ENCODE measurements around the gene TMEM60. TPM values are rescaled to one million over a fixed set of nuclear protein-coding genes. Genes with fewer than 3 reads are reported as not detected.

TMEM60 gene
- total RNA-seq, 1 experiment from 2014 or later, result 19.6 TPM

- peaks cover 39% of the 10 kb centered on the region for H3K36me3 Mint-ChIP-seq (ENCODE audit: insufficient read depth, unreplicated experiment)
- no TSS peak for BruUV-seq (replicated peaks)
These were observed 51.4 kb downstream of the TMEM60 start for GRCh38 chr7:77746824-77747165.

GRCh38 chr7:77746164-77746823 is 51.9 kb downstream of the TMEM60 start:
- Histone ChIP-seq H3K4me1 (peaks cover 6% of the 10 kb centered on the region; the same call in 1 of the 2 replicates), H3K36me3 (ENCODE audit: control insufficient read depth, insufficient read depth, low read length) (no peaks in the 10 kb centered on the region; the same call in none of the 2 replicates), H3K9me3 (no peaks in the 10 kb centered on the region), H3K27me3 (replicated peaks; ENCODE audit: control insufficient read depth, insufficient read depth, low read length) (no peaks in the 10 kb centered on the region), H3K4me3 (ENCODE audit: low read depth, low read length) (no peak overlapping the region)
- no peaks in the 10 kb centered on the region for H3K9me3 Mint-ChIP-seq (ENCODE audit: unreplicated experiment)
- no peak overlapping the region for H3K4me3 Mint-ChIP-seq (ENCODE audit: unreplicated experiment)
- no peak for DNase-seq
- TF ChIP-seq, protein P1, sequence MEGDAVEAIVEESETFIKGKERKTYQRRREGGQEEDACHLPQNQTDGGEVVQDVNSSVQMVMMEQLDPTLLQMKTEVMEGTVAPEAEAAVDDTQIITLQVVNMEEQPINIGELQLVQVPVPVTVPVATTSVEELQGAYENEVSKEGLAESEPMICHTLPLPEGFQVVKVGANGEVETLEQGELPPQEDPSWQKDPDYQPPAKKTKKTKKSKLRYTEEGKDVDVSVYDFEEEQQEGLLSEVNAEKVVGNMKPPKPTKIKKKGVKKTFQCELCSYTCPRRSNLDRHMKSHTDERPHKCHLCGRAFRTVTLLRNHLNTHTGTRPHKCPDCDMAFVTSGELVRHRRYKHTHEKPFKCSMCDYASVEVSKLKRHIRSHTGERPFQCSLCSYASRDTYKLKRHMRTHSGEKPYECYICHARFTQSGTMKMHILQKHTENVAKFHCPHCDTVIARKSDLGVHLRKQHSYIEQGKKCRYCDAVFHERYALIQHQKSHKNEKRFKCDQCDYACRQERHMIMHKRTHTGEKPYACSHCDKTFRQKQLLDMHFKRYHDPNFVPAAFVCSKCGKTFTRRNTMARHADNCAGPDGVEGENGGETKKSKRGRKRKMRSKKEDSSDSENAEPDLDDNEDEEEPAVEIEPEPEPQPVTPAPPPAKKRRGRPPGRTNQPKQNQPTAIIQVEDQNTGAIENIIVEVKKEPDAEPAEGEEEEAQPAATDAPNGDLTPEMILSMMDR (IDR thresholded peaks at IDR 0.05; ENCODE audit: insufficient read depth in 1 of 2, low read depth in 1 of 2, low read length in 1 of 2, severe bottlenecking in 1 of 2, unreplicated experiment in 1 of 2), result no peak
- intact Hi-C loops (cut with micrococcal nuclease; ENCODE audit: unreplicated experiment), result no loop called here
- H3K27ac Mint-ChIP-seq (ENCODE audit: unreplicated experiment), result peak overlapping the region; percentile 21
- no TSS peak for BruUV-seq (replicated peaks)
- ChIA-PET CTCF (interaction anchor here (0.6 kb wide), 1 partner anchor 688 kb away, joined by 3 read pairs; no protein-coding TSS in a partner anchor), POLR2A (no interaction called here)
- peaks cover 39% of the 10 kb centered on the region for H3K36me3 Mint-ChIP-seq (ENCODE audit: insufficient read depth, unreplicated experiment)
- H3K27me3 Mint-ChIP-seq (ENCODE audit: insufficient read depth, unreplicated experiment), result no peaks in the 10 kb centered on the region
- H3K4me1 Mint-ChIP-seq (ENCODE audit: low read depth, unreplicated experiment), result peaks cover 7% of the 10 kb centered on the region

More at GRCh38 chr7:77746824-77747165, 51.4 kb downstream of the TMEM60 start:
- CTCF ChIA-PET, result interaction anchor here (0.6 to 1.3 kb wide), 2 partner anchors 49 to 687 kb away, joined by 3 to 5 read pairs; no protein-coding TSS in a partner anchor
- Histone ChIP-seq H3K9me3 (no peaks in the 10 kb centered on the region), H3K4me1 (peaks cover 11% of the 10 kb centered on the region; the same call in 1 of the 2 replicates), H3K27me3 (replicated peaks; ENCODE audit: control insufficient read depth, insufficient read depth, low read length) (no peaks in the 10 kb centered on the region), H3K36me3 (ENCODE audit: control insufficient read depth, insufficient read depth, low read length) (no peaks in the 10 kb centered on the region; the same call in none of the 2 replicates), H3K4me3 (ENCODE audit: low read depth, low read length) (no peak overlapping the region)
- intact Hi-C loops (cut with micrococcal nuclease; ENCODE audit: unreplicated experiment), result no loop called here
- Mint-ChIP-seq H3K4me3 (ENCODE audit: unreplicated experiment) (no peak overlapping the region), H3K27ac (ENCODE audit: unreplicated experiment) (no peak overlapping the region), H3K27me3 (ENCODE audit: insufficient read depth, unreplicated experiment) (no peaks in the 10 kb centered on the region), H3K4me1 (ENCODE audit: low read depth, unreplicated experiment) (peaks cover 7% of the 10 kb centered on the region), H3K9me3 (ENCODE audit: unreplicated experiment) (no peaks in the 10 kb centered on the region)
- POLR2A ChIA-PET, result no interaction called here
- DNase-seq, result no peak
- TF ChIP-seq, protein P1 (IDR thresholded peaks at IDR 0.05; ENCODE audit: insufficient read depth in 1 of 2, low read depth in 1 of 2, low read length in 1 of 2, severe bottlenecking in 1 of 2, unreplicated experiment in 1 of 2), result no peak

- H3K4me1 ChIP-seq, result 0 out of 2 replicates have a peak, but pooled peaks cover 5% of the 10 kb centered on the region
- intact Hi-C loops (cut with micrococcal nuclease; ENCODE audit: unreplicated experiment), result no loop called here
- TF ChIP-seq, protein P1 (IDR thresholded peaks at IDR 0.05; ENCODE audit: insufficient read depth in 1 of 2, low read depth in 1 of 2, low read length in 1 of 2, severe bottlenecking in 1 of 2, unreplicated experiment in 1 of 2), result no peak
- H3K27ac Mint-ChIP-seq (ENCODE audit: unreplicated experiment), result peak overlapping the region; percentile 21
- ChIA-PET POLR2A (no interaction called here), CTCF (no interaction called here)
- H3K4me3 ChIP-seq (ENCODE audit: low read depth, low read length), result no peak overlapping the region
- H3K9me3 Mint-ChIP-seq (ENCODE audit: unreplicated experiment), result no peaks in the 10 kb centered on the region
- H3K27me3 Mint-ChIP-seq (ENCODE audit: insufficient read depth, unreplicated experiment), result no peaks in the 10 kb centered on the region
- no TSS peak for BruUV-seq (replicated peaks)
- H3K4me3 Mint-ChIP-seq (ENCODE audit: unreplicated experiment), result no peak overlapping the region
- DNase-seq, result no peak
- peaks cover 7% of the 10 kb centered on the region for H3K4me1 Mint-ChIP-seq (ENCODE audit: low read depth, unreplicated experiment)
- no peaks in the 10 kb centered on the region for H3K27me3 ChIP-seq (replicated peaks; ENCODE audit: control insufficient read depth, insufficient read depth, low read length)
- H3K9me3 ChIP-seq, result no peaks in the 10 kb centered on the region
- no peaks in the 10 kb centered on the region; the same call in none of the 2 replicates for H3K36me3 ChIP-seq (ENCODE audit: control insufficient read depth, insufficient read depth, low read length)
- peaks cover 34% of the 10 kb centered on the region for H3K36me3 Mint-ChIP-seq (ENCODE audit: insufficient read depth, unreplicated experiment)
These were observed 52.5 kb downstream of the TMEM60 start for GRCh38 chr7:77745746-77746145.

Other genes with a start within 250 kb of the TMEM60 start
- gene RSBN1L, start 102.0 kb downstream of the TMEM60 start, total RNA-seq (2022), result 21.4 and 25.3 TPM in 2 replicates
- 33.8 and 36.9 TPM in 2 replicates for gene PHTF2, start 339 bp upstream of the TMEM60 start, total RNA-seq (2022)